NCI-H82 (cell line): Measurements from ENCODE around the gene CCDC12.

Experiments
- DNase-seq: peaks from one replicate; lab custom pipeline; 2025; lab: John Stamatoyannopoulos, UW

CCDC12 gene

GRCh38 chr3:46892285-46893145 is 84.0 kb downstream of the CCDC12 start:
- DNase-seq, result peak; percentile 21

GRCh38 chr3:46891132-46891531 is 85.4 kb downstream of the CCDC12 start:
- DNase-seq, result no peak

GRCh38 chr3:46890132-46890531 is 86.4 kb downstream of the CCDC12 start:
- peak; percentile 61 for DNase-seq

GRCh38 chr3:46889381-46890110 is 87.0 kb downstream of the CCDC12 start:
- DNase-seq, result peak; percentile 92

- no peak for DNase-seq
Observed at GRCh38 chr3:46888705-46889104, 87.8 kb downstream of the CCDC12 start.

- no peak for DNase-seq
Observed at GRCh38 chr3:46887980-46888494, 88.5 kb downstream of the CCDC12 start.

GRCh38 chr3:46885612-46886011 is 90.9 kb downstream of the CCDC12 start:
- DNase-seq, result no peak

GRCh38 chr3:46884929-46885328 is 91.6 kb downstream of the CCDC12 start:
- no peak for DNase-seq

- DNase-seq, result no peak
Observed at GRCh38 chr3:46884427-46884826, 92.1 kb downstream of the CCDC12 start.

- DNase-seq, result no peak
Observed at GRCh38 chr3:46883830-46884185, 92.7 kb downstream of the CCDC12 start.

GRCh38 chr3:46883054-46883829 is 93.3 kb downstream of the CCDC12 start:
- peak; percentile 28 for DNase-seq

- peak; percentile 14 for DNase-seq
Observed at GRCh38 chr3:46882377-46883053, 94.0 kb downstream of the CCDC12 start.

GRCh38 chr3:46881596-46882376 is 94.8 kb downstream of the CCDC12 start:
- peak; percentile 17 for DNase-seq

- no peak for DNase-seq
Observed at GRCh38 chr3:46880884-46881595, 95.5 kb downstream of the CCDC12 start.

GRCh38 chr3:46878781-46879436 is 97.6 kb downstream of the CCDC12 start:
- DNase-seq, result peak; percentile 37

- DNase-seq, result no peak
Observed at GRCh38 chr3:46877406-46878125, 99.0 kb downstream of the CCDC12 start, which contains the start of gene PTH1R. Gene PTH1R (plus strand): TSS chr3:46877721. CDS start chr3:46883560, 5,839 bp downstream.

- no peak for DNase-seq
Observed at GRCh38 chr3:46876313-46877300, 99.9 kb downstream of the CCDC12 start.

- DNase-seq, result no peak
Observed at GRCh38 chr3:46875560-46875959, 101.0 kb downstream of the CCDC12 start.
